GM12801 (cell line): ENCODE results near the gene MYCN.

Experiments
- CTCF ChIP-seq: IDR thresholded peaks from one replicate; pipeline ENCODE4 v1.5.1; 2011; ENCODE audit warnings: control low read depth; ENCODE audit not compliant: insufficient read length; ENCODE audit errors: extremely low read depth

Gene MYCN

GRCh38 chr2:15939854-15940660 lies at the start of gene MYCN:
Gene MYCN, plus strand, starts transcription at chr2:15940550. Its CDS starts 1,515 bp downstream, at chr2:15942065.
- TF ChIP-seq CTCF, result no peak

GRCh38 chr2:15890936-15891905 lies 49.1 kb upstream of the MYCN start:
- TF ChIP-seq CTCF, result no peak

GRCh38 chr2:15892151-15892880 lies 48.0 kb upstream of the MYCN start:
- no peak for TF ChIP-seq CTCF

- TF ChIP-seq CTCF, result no peak
Measured at GRCh38 chr2:15893085-15893484, 47.3 kb upstream of the MYCN start.

- TF ChIP-seq CTCF, result no peak
Measured at GRCh38 chr2:15893689-15894480, 46.5 kb upstream of the MYCN start.

- no peak for TF ChIP-seq CTCF
Measured at GRCh38 chr2:15894481-15895144, 45.7 kb upstream of the MYCN start.
